ENCODE results near the gene FOXO6. TPM values are rescaled to one million over a fixed set of nuclear protein-coding genes. Genes with fewer than 3 reads are reported as not detected.

FOXO6 gene
- total and polyA plus RNA-seq, 8 donors = 0.63 to 2.8 (median 1.9) TPM

DNA sequence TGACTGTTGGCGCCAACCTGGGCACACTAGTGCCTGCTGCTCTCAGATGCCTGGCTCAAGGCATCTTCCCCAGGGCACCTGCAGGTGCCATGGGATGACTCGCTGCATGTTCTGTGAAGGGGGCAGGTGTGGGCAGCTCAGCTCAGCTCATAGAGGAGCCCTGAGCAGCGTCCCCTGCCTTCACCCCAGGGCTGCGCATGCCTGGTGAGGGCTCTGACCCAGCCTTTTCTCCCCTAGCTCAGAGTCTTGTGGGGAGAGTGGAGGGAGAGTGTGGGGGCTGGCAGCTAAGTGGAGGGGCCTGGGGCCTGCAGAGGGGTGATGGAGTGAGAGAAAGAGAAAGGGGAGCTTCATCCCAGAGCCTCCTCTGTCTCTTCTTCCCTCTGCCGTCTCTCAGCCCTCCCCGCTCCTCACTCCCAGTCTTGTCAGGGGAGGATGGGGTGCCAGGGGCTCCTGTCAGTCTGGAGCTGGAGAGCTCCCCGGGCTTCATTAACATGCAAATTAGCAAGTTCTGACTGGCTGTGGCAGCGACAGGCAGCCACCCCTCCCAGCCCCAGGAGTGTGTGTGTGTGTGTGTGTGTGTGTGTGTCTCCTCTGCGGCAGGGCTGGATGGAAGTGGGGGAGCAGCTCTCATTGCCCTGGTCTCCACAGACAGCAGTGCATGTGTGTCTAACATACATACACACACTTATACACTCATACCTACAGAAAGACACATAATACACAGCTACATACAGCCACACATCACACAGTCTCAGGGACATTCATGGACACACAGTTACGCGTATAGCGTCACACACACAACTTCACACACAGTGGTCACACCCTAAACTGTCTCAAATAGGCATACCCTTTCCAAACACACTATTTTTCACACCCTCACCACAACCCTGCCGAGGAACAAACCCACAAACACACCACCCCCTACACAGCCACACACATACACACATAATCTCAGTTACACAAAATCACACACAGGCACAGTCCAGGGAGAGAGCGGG, 34.0 kb downstream of the FOXO6 start:
- H3K9me3 ChIP-seq = no peaks in the 10 kb centered on the region
- peak in 1 of 4 donors; percentile 48 for DNase-seq
- no peaks in the 10 kb centered on the region for H3K36me3 ChIP-seq
- no peaks in the 10 kb centered on the region for H3K4me1 ChIP-seq
- H3K27me3 ChIP-seq = peaks cover 0 to 19% of the 10 kb centered on the region in 2 donors
- no peak overlapping the region for H3K4me3 ChIP-seq
- no peak for ATAC-seq
- TF ChIP-seq, protein P1, sequence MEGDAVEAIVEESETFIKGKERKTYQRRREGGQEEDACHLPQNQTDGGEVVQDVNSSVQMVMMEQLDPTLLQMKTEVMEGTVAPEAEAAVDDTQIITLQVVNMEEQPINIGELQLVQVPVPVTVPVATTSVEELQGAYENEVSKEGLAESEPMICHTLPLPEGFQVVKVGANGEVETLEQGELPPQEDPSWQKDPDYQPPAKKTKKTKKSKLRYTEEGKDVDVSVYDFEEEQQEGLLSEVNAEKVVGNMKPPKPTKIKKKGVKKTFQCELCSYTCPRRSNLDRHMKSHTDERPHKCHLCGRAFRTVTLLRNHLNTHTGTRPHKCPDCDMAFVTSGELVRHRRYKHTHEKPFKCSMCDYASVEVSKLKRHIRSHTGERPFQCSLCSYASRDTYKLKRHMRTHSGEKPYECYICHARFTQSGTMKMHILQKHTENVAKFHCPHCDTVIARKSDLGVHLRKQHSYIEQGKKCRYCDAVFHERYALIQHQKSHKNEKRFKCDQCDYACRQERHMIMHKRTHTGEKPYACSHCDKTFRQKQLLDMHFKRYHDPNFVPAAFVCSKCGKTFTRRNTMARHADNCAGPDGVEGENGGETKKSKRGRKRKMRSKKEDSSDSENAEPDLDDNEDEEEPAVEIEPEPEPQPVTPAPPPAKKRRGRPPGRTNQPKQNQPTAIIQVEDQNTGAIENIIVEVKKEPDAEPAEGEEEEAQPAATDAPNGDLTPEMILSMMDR (IDR thresholded peaks at IDR 0.05) = no peak
- H3K27ac ChIP-seq = no peak overlapping the region
- intact Hi-C loops (cut with DNase I) = no loop called here

DNA sequence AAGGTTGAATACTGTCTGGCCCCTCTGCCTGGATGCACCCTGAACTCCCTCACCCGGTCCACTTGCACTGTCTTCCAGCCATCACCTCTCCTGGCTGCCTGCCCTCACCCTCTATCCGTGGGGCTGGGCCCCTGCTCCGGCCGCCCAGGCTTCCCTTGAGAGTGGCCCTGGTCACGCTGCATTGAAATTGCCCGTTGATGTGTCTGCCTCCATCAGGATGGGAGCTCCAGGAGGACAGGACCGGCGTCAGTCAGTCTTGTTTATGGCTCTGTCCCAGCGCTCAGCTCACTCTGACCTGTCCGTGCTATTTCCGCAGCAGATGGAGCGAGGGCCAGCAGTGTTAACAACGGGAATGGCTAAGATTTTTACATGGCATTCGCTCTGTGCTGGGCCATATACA, 34.9 kb downstream of the FOXO6 start:
- intact Hi-C loops (cut with DNase I) = no loop called here

DNA sequence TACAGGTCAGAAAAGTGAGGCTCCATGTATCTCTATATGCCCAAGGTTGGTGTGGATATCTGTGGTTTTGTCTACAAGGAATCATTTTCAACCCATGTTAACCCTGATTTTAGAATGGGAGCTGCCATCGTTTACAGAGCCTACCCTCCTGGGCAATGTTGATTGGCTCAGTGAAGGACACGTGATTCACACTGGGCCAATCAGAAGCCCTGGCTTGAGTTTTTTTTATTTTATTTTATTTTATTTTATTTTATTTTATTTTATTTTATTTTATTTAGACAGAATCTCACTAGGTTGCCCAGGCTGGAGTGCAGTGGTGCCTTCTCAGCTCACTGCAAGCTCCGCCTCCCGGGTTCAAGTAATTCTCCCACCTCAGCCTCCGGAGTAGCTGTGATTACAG, 35.8 kb downstream of the FOXO6 start:
- TF ChIP-seq, protein P1 (IDR thresholded peaks at IDR 0.05) = no peak
- H3K9me3 ChIP-seq = no peaks in the 10 kb centered on the region
- H3K4me1 ChIP-seq = no peaks in the 10 kb centered on the region
- peaks cover 0 to 19% of the 10 kb centered on the region in 2 donors for H3K27me3 ChIP-seq
- no peak overlapping the region for H3K4me3 ChIP-seq
- intact Hi-C loops (cut with DNase I) = no loop called here
- no peak for DNase-seq
- H3K27ac ChIP-seq = no peak overlapping the region
- no peak for ATAC-seq
- no peaks in the 10 kb centered on the region for H3K36me3 ChIP-seq

More for the DNA sequence above, 34.9 kb downstream of the FOXO6 start:
- no peak overlapping the region for H3K27ac ChIP-seq
- TF ChIP-seq, protein P1 (IDR thresholded peaks at IDR 0.05) = no peak
- H3K4me1 ChIP-seq = no peaks in the 10 kb centered on the region
- H3K27me3 ChIP-seq = peaks cover 0 to 19% of the 10 kb centered on the region in 2 donors
- no peaks in the 10 kb centered on the region for H3K9me3 ChIP-seq
- ATAC-seq = no peak
- H3K4me3 ChIP-seq = no peak overlapping the region
- H3K36me3 ChIP-seq = no peaks in the 10 kb centered on the region
- DNase-seq = no peak

DNA sequence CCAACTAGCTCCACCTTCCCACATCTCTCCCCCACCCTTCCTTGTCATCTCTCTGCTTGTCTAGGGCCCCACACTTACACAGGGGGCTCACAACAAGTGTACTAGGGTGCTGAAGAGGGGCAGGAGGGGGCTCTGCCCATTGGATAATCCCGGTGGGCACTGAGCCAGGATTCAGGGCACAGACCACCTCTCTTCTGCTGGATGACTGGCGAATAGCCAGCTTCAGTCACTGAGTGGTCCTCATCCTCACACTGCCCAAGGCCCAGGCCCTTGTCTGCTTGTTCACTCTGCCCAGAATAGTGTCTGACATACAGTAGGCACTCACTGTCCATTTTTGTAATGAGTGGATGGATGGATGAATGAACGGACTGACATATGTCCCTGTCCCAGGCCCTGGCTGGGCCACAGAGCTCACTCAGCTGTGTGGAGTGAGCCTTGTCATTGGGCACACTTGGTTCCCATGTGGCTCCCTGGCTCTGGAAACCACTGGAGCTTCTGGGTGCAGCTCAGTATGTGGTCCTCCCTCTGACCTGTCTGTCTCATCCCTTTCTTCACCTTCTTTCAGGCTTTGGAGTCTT, 36.6 kb downstream of the FOXO6 start:
- TF ChIP-seq, protein P1 (IDR thresholded peaks at IDR 0.05) = no peak
- ATAC-seq (no peak), DNase-seq (no peak)
- no peak overlapping the region for H3K4me3 ChIP-seq
- H3K9me3 ChIP-seq = no peaks in the 10 kb centered on the region
- intact Hi-C loops (cut with DNase I) = no loop called here
- peaks cover 0 to 19% of the 10 kb centered on the region in 2 donors for H3K27me3 ChIP-seq
- H3K36me3 ChIP-seq = no peaks in the 10 kb centered on the region
- no peak overlapping the region for H3K27ac ChIP-seq
- no peaks in the 10 kb centered on the region for H3K4me1 ChIP-seq

DNA sequence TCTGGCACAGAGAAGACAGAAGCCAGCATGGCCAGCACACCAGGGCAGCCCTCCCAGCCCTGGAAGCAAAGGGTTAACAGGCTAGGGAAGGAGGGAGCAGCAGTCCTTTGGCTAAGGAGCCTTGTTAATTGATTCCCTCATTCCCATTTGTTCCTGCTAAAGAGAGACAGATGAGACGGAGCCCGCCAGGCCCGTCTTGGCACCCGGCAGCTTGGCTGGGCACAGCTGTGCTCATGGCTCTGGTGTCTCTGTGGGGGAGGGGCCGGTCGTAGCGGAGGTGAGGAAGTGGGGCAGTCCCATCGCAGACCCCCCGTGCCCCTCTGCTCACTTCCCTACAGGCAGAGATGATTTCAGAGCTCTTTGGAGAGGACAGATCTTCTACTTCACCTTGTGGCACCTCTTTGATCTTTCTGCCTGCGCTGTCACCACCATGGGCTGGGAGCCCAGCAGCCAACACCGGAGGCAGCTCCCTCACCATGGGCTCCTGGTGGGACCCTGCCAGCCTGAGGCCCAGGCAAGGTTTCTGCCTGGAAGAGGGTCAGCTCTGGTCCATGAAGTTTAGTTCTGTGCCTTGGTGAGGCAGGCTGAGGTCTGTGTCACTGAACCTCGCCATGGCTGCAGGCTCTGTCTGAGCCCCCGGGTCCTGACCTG, 38.0 kb downstream of the FOXO6 start:
- no peak for ATAC-seq
- Histone ChIP-seq H3K27ac (no peak overlapping the region), H3K4me3 (no peak overlapping the region), H3K36me3 (no peaks in the 10 kb centered on the region), H3K9me3 (no peaks in the 10 kb centered on the region), H3K4me1 (peaks cover 0 to 3% of the 10 kb centered on the region in 2 donors), H3K27me3 (peaks cover 0 to 25% of the 10 kb centered on the region in 2 donors)
- intact Hi-C loops (cut with DNase I) = no loop called here
- TF ChIP-seq, protein P1 (IDR thresholded peaks at IDR 0.05) = no peak
- DNase-seq = no peak

Measured in left lung (tissue), 10 donors.